Psoas muscle (tissue), 8 donors: Measurements from ENCODE around the gene SRP72. TPM values are rescaled to one million over a fixed set of nuclear protein-coding genes. Genes with fewer than 3 reads are reported as not detected.
A peak's percentile ranks its signal among the peaks of the same experiment; 100 is the strongest.
"Not testable (repeated sequence)": the region's sequence is repeated elsewhere in the genome, so short reads cannot be mapped to it uniquely, and the experiment has no call there.

ENCODE experiments used
- ATAC-seq, 4 donors: fragments of 200-7000 bp; cut with Tn5 transposase; one replicate each; pipeline ENCODE4 v1.9.1; 2020; ENCODE audit warnings: moderate library complexity in 3 of 4, mild to moderate bottlenecking in 2 of 4
- DNase-seq, 2 donors: peaks; one replicate each; pipeline ENCODE4 v3.0.0-alpha.2; 2020
- H3K27ac ChIP-seq: fragments of 200-600 bp; one replicate; pipeline ENCODE4 v1.8.0; 2022
- H3K27me3 ChIP-seq, 3 donors: fragments of 200-600 bp in 1 of 3; one replicate each; pipeline versions ENCODE4 v1.6.1 to v1.8.0; 2013 to 2022; ENCODE audit warnings: low read length in 2 of 3, mild to moderate bottlenecking in 2 of 3, moderate library complexity in 1 of 3; ENCODE audit not compliant: insufficient read depth in 3 of 3
- H3K36me3 ChIP-seq, 2 donors: fragments of 200-600 bp in 1 of 2; one replicate each; pipeline versions ENCODE4 v1.6.1 to v1.8.0; 2013 to 2022; ENCODE audit warnings: low read depth in 1 of 2, mild to moderate bottlenecking in 1 of 2, moderate library complexity in 1 of 2; ENCODE audit not compliant: insufficient read depth in 1 of 2
- H3K4me1 ChIP-seq: fragments of 200-600 bp; one replicate; pipeline ENCODE4 v1.8.0; 2022
- H3K4me3 ChIP-seq: fragments of 200-600 bp; one replicate; pipeline ENCODE4 v1.8.0; 2022; ENCODE audit warnings: mild to moderate bottlenecking
- H3K9me3 ChIP-seq: fragments of 200-600 bp; one replicate; pipeline ENCODE4 v1.8.0; 2022
- CTCF ChIP-seq: fragments of 200-600 bp; IDR thresholded peaks from one replicate; pipeline ENCODE4 v1.8.0; 2022; ENCODE audit warnings: antibody characterized with exemption
- WGBS, 3 donors: extraction: QIAGEN DNeasy Blood & Tissue Kit; methylation state at CpG; one replicate each; pipeline versions ENCODE4 v1.1.6 to v1.1.7; 2013; 5-methylcytosine and 5-hydroxymethylcytosine counted together
- intact Hi-C, 2 donors: fragments of 100-400 bp; cut with DNase I; formaldehyde crosslinking; loops; one replicate each; pipeline versions ENCODE4 v1.11.0 to v1.14.2; 2022
- polyA plus RNA-seq, 3 donors: library from polyadenylated mRNA; stranded (reverse); fragments of 200-250 nt; gene quantifications; one replicate each; pipeline ENCODE4 v1.2.3, GENCODE V29; 2013
- total RNA-seq, 4 donors: library from RNA; stranded (reverse); fragmentation: NEBNext Ultra II Directional in 2 of 4; extraction: Animal tissue kit (Norgen Biotek cat#: 25700) in 2 of 4; gene quantifications; one replicate each; pipeline versions ENCODE4 v1.2.1 to v1.2.4, GENCODE V29; 2021 to 2023
- donor health status: healthy with polysubstance abuse.
- donor health status: DM: no; HTN: no; CAD: no; lungs with moderate emphysema.
- donor health status: Bipolar disorder and iron deficiency.
- donor health status: healthy.
- donor health status: DM: yes; HTN: yes; CAD: no.
- donor health status: DM: no; HTN: no; CAD: no.
- donor health status: DM: no; HTN: no; CAD: no.
- donor health status: DM: yes; HTN: yes; CAD: no.

Gene SRP72
- total and polyA plus RNA-seq, 7 donors, result 32.7 to 68.0 (median 47.2) TPM

DNA sequence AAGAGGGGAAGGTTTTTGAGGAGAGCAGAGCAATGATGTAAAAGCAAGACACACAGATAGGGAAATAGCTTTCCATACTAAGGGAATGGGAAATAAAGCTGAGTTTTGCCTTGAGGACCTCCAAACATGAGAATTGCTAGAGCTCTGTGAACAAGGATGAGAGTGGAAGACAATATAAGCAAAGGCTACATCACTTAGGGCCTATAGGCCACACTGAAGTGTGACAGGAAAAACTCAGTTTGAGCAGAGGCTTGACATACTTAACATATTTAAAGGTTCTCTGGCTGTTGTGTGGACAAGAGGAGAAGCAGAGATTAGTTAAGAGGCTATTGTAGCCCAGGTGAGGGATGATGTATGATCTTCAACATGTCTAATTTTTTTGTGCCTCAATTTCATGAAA, 5.3 kb upstream of the SRP72 start:
- peaks cover 22% of the 10 kb centered on the region for H3K4me1 ChIP-seq
- no peak for TF ChIP-seq CTCF
- no peaks in the 10 kb centered on the region for H3K9me3 ChIP-seq
- H3K4me3 ChIP-seq, result no peak overlapping the region
- H3K27me3 ChIP-seq, result no peaks in the 10 kb centered on the region
- ATAC-seq, result no peak
- intact Hi-C loops, result loop anchor here in 1 of 2 donors (2.0 kb wide), 1 partner anchor 23 kb away; no protein-coding TSS in a partner anchor
- DNase-seq, result no peak
- H3K27ac ChIP-seq, result no peak overlapping the region
- H3K36me3 ChIP-seq, result peaks cover 0 to 70% of the 10 kb centered on the region in 2 donors

DNA sequence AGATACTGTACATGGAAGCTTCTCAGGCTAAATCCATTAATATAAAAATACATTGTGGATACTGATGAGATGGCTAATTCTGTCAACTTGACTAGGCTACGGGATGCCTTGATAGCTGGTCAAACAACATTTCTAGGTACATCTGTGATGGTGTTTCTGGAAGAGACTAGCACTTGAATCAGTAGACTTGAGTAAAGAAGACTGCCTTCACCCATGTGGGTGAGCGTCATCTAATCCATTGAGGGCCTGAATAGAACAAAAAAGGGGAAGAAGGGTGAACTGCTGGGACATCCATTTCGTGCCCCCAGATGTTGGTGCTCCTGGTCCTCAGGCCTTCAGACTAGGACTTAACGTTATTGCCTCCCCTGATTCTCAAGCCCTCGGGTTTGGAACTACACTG, 3.7 kb upstream of the SRP72 start:
- Histone ChIP-seq H3K27me3 (no peaks in the 10 kb centered on the region), H3K9me3 (no peaks in the 10 kb centered on the region), H3K36me3 (peaks cover 0 to 55% of the 10 kb centered on the region in 2 donors), H3K27ac (no peak overlapping the region), H3K4me3 (no peak overlapping the region), H3K4me1 (peaks cover 28% of the 10 kb centered on the region)
- intact Hi-C loops, result loop anchor here in 1 of 2 donors (2.0 kb wide), 1 partner anchor 25 kb away; no protein-coding TSS in a partner anchor
- TF ChIP-seq CTCF, result no peak
- DNase-seq, result no peak
- ATAC-seq, result no peak
- 82 to 96% (median 90%) methylated on average over 5 of the region's 5 CpGs for WGBS, 3 donors

- intact Hi-C loops, result no loop called here
Observed at GRCh38 chr4:56464581-56464980, 2.8 kb upstream of the SRP72 start.

GRCh38 chr4:56465599-56466295, 1.7 kb upstream of the SRP72 start:
- peaks cover 0 to 47% of the 10 kb centered on the region in 2 donors for H3K36me3 ChIP-seq
- WGBS, 3 donors, result 57 to 64% (median 59%) methylated on average over 10 of the region's 10 CpGs

More at GRCh38 chr4:56464581-56464980, 2.8 kb upstream of the SRP72 start:
- no peak for ATAC-seq
- Histone ChIP-seq H3K9me3 (no peaks in the 10 kb centered on the region), H3K4me3 (no peak overlapping the region), H3K27ac (no peak overlapping the region), H3K36me3 (peaks cover 0 to 47% of the 10 kb centered on the region in 2 donors), H3K4me1 (peaks cover 33% of the 10 kb centered on the region), H3K27me3 (no peaks in the 10 kb centered on the region)
- 70 to 74% (median 70%) methylated on average over 3 of the region's 3 CpGs for WGBS, 3 donors
- no peak for TF ChIP-seq CTCF
- DNase-seq, result no peak

GRCh38 chr4:56466296-56466761, 1.1 kb upstream of the SRP72 start:
- Histone ChIP-seq H3K27ac (peak overlapping the region; percentile 92), H3K4me3 (peak overlapping the region; percentile 75), H3K36me3 (peaks cover 0 to 47% of the 10 kb centered on the region in 2 donors), H3K4me1 (peaks cover 33% of the 10 kb centered on the region)
- ATAC-seq, result peak; percentile 59 to 79 (median 65)
- H3K27me3 ChIP-seq, intact Hi-C loops, DNase-seq, H3K9me3 ChIP-seq: not testable (repeated sequence)
- WGBS, 3 donors, result 10 to 16% (median 14%) methylated on average over 8 of the region's 8 CpGs

More at GRCh38 chr4:56465599-56466295, 1.7 kb upstream of the SRP72 start:
- intact Hi-C loops, result no loop called here
- peaks cover 33% of the 10 kb centered on the region for H3K4me1 ChIP-seq
- no peak for ATAC-seq
- no peak for TF ChIP-seq CTCF
- H3K27me3 ChIP-seq, result no peaks in the 10 kb centered on the region
- no peak for DNase-seq
- no peaks in the 10 kb centered on the region for H3K9me3 ChIP-seq
- H3K4me3 ChIP-seq, result peak overlapping the region; percentile 75
- peak overlapping the region; percentile 92 for H3K27ac ChIP-seq
